ENCODE measurements around the gene C1QTNF2. TPM values are rescaled to one million over a fixed set of nuclear protein-coding genes. Genes with fewer than 3 reads are reported as not detected.

Gene C1QTNF2
- total and polyA plus RNA-seq, 2 donors (not counting 1 experiment from before 2014, with no cell fraction given), result not detected

DNA sequence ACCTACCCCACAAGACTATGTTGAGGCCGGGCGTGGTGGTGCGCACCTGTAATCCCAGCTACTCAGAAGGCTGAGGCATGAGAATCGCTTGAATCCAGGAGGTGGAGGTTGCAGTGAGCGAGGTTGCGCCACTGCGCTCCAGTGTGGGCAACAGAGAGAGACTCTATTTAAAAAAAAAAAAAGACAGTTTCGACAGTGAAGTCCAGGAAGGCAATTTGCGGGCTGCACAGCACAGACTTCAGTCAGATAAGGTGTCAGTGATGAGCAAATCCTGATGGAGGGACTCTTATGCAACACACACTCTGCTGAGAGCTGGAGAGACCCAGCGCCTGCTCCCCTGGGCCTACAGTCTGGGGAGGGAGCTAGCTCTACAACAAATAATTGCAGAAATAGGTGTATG is 72.2 kb downstream of the C1QTNF2 start:
- Histone ChIP-seq H3K9ac (ENCODE audit: low read length) (no peak overlapping the region), H3K79me2 (ENCODE audit: control insufficient read depth, insufficient read depth, low read length) (no peaks in the 10 kb centered on the region), H3K4me1 (ENCODE audit: control insufficient read depth in 2 of 2, insufficient read depth in 2 of 2, low read length in 2 of 2) (no peaks in the 10 kb centered on the region), H3K4me2 (replicated peaks; ENCODE audit: low read depth, low read length, poor library complexity, severe bottlenecking) (no peak overlapping the region), H2AFZ (ENCODE audit: insufficient read depth, low read depth, low read length, poor library complexity, severe bottlenecking) (no peak overlapping the region), H3K9me3 (ENCODE audit: control extremely low read depth in 1 of 3, control insufficient read depth in 2 of 3, insufficient read depth in 1 of 3, low read length in 2 of 3) (no peaks in the 10 kb centered on the region), H3K36me3 (replicated peaks in 1 of 2; ENCODE audit: control extremely low read depth in 1 of 2, control insufficient read depth in 1 of 2, extremely low read depth in 1 of 2, insufficient read depth in 2 of 2, low read length in 1 of 2) (no peaks in the 10 kb centered on the region), H4K20me1 (ENCODE audit: control insufficient read depth, insufficient read depth, low read length, poor library complexity, severe bottlenecking) (no peaks in the 10 kb centered on the region), H3K4me3 (ENCODE audit: control extremely low read depth in 1 of 5, extremely low read depth in 1 of 5, insufficient read depth in 1 of 5, low read depth in 2 of 5, low read length in 4 of 5) (no peak overlapping the region), H3K27ac (ENCODE audit: low read length in 2 of 2) (no peak overlapping the region), H3K27me3 (replicated peaks in 1 of 4; ENCODE audit: control extremely low read depth in 1 of 4, control insufficient read depth in 3 of 4, insufficient read depth in 4 of 4, low read length in 3 of 4) (peaks cover 0 to 6% (median 2%) of the 10 kb centered on the region in 4 experiments)
- H3K27ac Mint-ChIP-seq, result no peak overlapping the region
- no peaks in the 10 kb centered on the region for H3K9me3 Mint-ChIP-seq (ENCODE audit: insufficient read depth)
- DNase-seq (no peak), ATAC-seq (ENCODE audit: low read depth) (no peak)
- H3K4me1 Mint-ChIP-seq, result no peaks in the 10 kb centered on the region
- CTCF ChIA-PET, result no interaction called here
- 100% methylated on average over 5 of the region's 10 CpGs for WGBS (ENCODE audit: insufficient coverage)
- POLR2A ChIA-PET, result no interaction called here
- intact Hi-C loops (cut with micrococcal nuclease), result no loop called here
- TF ChIP-seq CTCF (IDR thresholded peaks at IDR 0.05), result no peak
- no peak for TF ChIP-seq EZH2 (IDR thresholded peaks at IDR 0.05; ENCODE audit: borderline replicate concordance, insufficient read depth, low read depth, low read length, poor library complexity, severe bottlenecking)
- H3K4me3 Mint-ChIP-seq, result no peak overlapping the region
- H3K27me3 Mint-ChIP-seq, result peaks cover 12% of the 10 kb centered on the region

- H3K27me3 ChIP-seq (replicated peaks in 1 of 4; ENCODE audit: control extremely low read depth in 1 of 4, control insufficient read depth in 3 of 4, insufficient read depth in 4 of 4, low read length in 3 of 4), result peaks cover 0 to 6% (median 2%) of the 10 kb centered on the region in 4 experiments
- Mint-ChIP-seq H3K27ac (no peak overlapping the region), H3K4me3 (no peak overlapping the region), H3K9me3 (ENCODE audit: insufficient read depth) (no peaks in the 10 kb centered on the region), H3K27me3 (peaks cover 10% of the 10 kb centered on the region), H3K4me1 (no peaks in the 10 kb centered on the region)
- H3K4me2 ChIP-seq (replicated peaks; ENCODE audit: low read depth, low read length, poor library complexity, severe bottlenecking), result no peak overlapping the region
- H3K9me3 ChIP-seq (ENCODE audit: control extremely low read depth in 1 of 3, control insufficient read depth in 2 of 3, insufficient read depth in 1 of 3, low read length in 2 of 3), result no peaks in the 10 kb centered on the region
- ChIA-PET CTCF (no interaction called here), POLR2A (no interaction called here)
- intact Hi-C loops (cut with micrococcal nuclease), result no loop called here
- no peak overlapping the region for H3K4me3 ChIP-seq (ENCODE audit: control extremely low read depth in 1 of 5, extremely low read depth in 1 of 5, insufficient read depth in 1 of 5, low read depth in 2 of 5, low read length in 4 of 5)
- H3K27ac ChIP-seq (ENCODE audit: low read length in 2 of 2), result no peak overlapping the region
- no peak overlapping the region for H3K9ac ChIP-seq (ENCODE audit: low read length)
- H4K20me1 ChIP-seq (ENCODE audit: control insufficient read depth, insufficient read depth, low read length, poor library complexity, severe bottlenecking), result no peaks in the 10 kb centered on the region
- TF ChIP-seq EZH2 (IDR thresholded peaks at IDR 0.05; ENCODE audit: borderline replicate concordance, insufficient read depth, low read depth, low read length, poor library complexity, severe bottlenecking), result no peak
- no peak for TF ChIP-seq CTCF (IDR thresholded peaks at IDR 0.05)
- no peak overlapping the region for H2AFZ ChIP-seq (ENCODE audit: insufficient read depth, low read depth, low read length, poor library complexity, severe bottlenecking)
- ATAC-seq (ENCODE audit: low read depth) (no peak), DNase-seq (no peak)
- no peaks in the 10 kb centered on the region for H3K36me3 ChIP-seq (replicated peaks in 1 of 2; ENCODE audit: control extremely low read depth in 1 of 2, control insufficient read depth in 1 of 2, extremely low read depth in 1 of 2, insufficient read depth in 2 of 2, low read length in 1 of 2)
- WGBS (ENCODE audit: insufficient coverage), result 100% methylated on average over 1 of the region's 5 CpGs
- no peaks in the 10 kb centered on the region for H3K4me1 ChIP-seq (ENCODE audit: control insufficient read depth in 2 of 2, insufficient read depth in 2 of 2, low read length in 2 of 2)
- H3K79me2 ChIP-seq (ENCODE audit: control insufficient read depth, insufficient read depth, low read length), result no peaks in the 10 kb centered on the region
These were observed 72.7 kb downstream of the C1QTNF2 start for GRCh38 chr5:160297776-160298175.

Small RNAs within 50 kb of the gene (small RNA-seq; reads per million reads assigned to genes)
- not detected for gene AC112191.3 (ENCODE audit: insufficient read length, low read depth, low replicate concordance)

Other genes with a start within 250 kb of the C1QTNF2 start
- gene FABP6, start 141.1 kb downstream of the C1QTNF2 start, total RNA-seq, result not detected in 2 replicates
- gene FABP6, start 141.1 kb downstream of the C1QTNF2 start, polyA plus RNA-seq, result not detected in 2 replicates
- gene CCNJL, start 58.1 kb downstream of the C1QTNF2 start, total RNA-seq, result 0.36 and 0.67 TPM in 2 replicates
- gene CCNJL, start 58.1 kb downstream of the C1QTNF2 start, polyA plus RNA-seq, result 0.03 and 0.06 TPM in 2 replicates
- 1.3 TPM in 2 replicates for gene FAM200C, start 29.4 kb upstream of the C1QTNF2 start, total RNA-seq
- 0.23 and 0.28 TPM in 2 replicates for gene FAM200C, start 29.4 kb upstream of the C1QTNF2 start, polyA plus RNA-seq
- 68.3 and 83.2 TPM in 2 replicates for gene SLU7, start 48.5 kb upstream of the C1QTNF2 start, total RNA-seq
- gene SLU7, start 48.5 kb upstream of the C1QTNF2 start, polyA plus RNA-seq, result 30.8 and 80.7 TPM in 2 replicates
- 7.5 and 8.1 TPM in 2 replicates for gene PTTG1, start 51.2 kb upstream of the C1QTNF2 start, total RNA-seq
- gene PTTG1, start 51.2 kb upstream of the C1QTNF2 start, polyA plus RNA-seq, result 14.1 and 15.4 TPM in 2 replicates

All from B cell (primary cell).